GM19023 (cell line): ENCODE measurements around the gene TAC3.
"Not testable (repeated sequence)": the region's sequence is repeated elsewhere in the genome, so short reads cannot be mapped to it uniquely, and the experiment has no call there.

ENCODE experiments used
- ATAC-seq: cut with Tn5 transposase; IDR thresholded peaks from one replicate; pipeline ENCODE4 v1.9.1; 2021; ENCODE audit warnings: mild to moderate bottlenecking, moderate library complexity; ENCODE audit not compliant: unreplicated experiment

TAC3 gene

GRCh38 chr12:57016348-57016747, at the start of gene TAC3:
Gene TAC3 (minus strand): TSS chr12:57016529. CDS start chr12:57015797, 732 bp downstream.
- no peak for ATAC-seq

GRCh38 chr12:57063991-57064685, 47.8 kb upstream of the TAC3 start:
- ATAC-seq: no peak

GRCh38 chr12:57058454-57058853, 42.1 kb upstream of the TAC3 start:
- ATAC-seq: no peak

GRCh38 chr12:57057067-57057751, 40.9 kb upstream of the TAC3 start:
- no peak for ATAC-seq

GRCh38 chr12:57055824-57056223, 39.5 kb upstream of the TAC3 start:
- no peak for ATAC-seq

- ATAC-seq: not testable (repeated sequence)
These were observed 37.6 kb upstream of the TAC3 start for GRCh38 chr12:57053901-57054300.

- ATAC-seq: not testable (repeated sequence)
These were observed 36.8 kb upstream of the TAC3 start for GRCh38 chr12:57053146-57053545.

GRCh38 chr12:57051011-57051410, 34.7 kb upstream of the TAC3 start:
- no peak for ATAC-seq

GRCh38 chr12:57049890-57050289, 33.6 kb upstream of the TAC3 start, which contains the start of gene MYO1A:
Gene MYO1A (minus strand): TSS chr12:57050129. CDS start chr12:57048323, 1,806 bp downstream.
- no peak for ATAC-seq

- no peak for ATAC-seq
These were observed 32.8 kb upstream of the TAC3 start for GRCh38 chr12:57049119-57049446.

- ATAC-seq: no peak
These were observed 32.2 kb upstream of the TAC3 start for GRCh38 chr12:57048423-57049118.

GRCh38 chr12:57047981-57048380, 31.7 kb upstream of the TAC3 start:
- ATAC-seq: no peak

GRCh38 chr12:57046947-57047890, 30.9 kb upstream of the TAC3 start:
- no peak for ATAC-seq

GRCh38 chr12:57046086-57046791, 29.9 kb upstream of the TAC3 start:
- ATAC-seq: no peak

GRCh38 chr12:57044889-57045288, 28.6 kb upstream of the TAC3 start:
- ATAC-seq: no peak

GRCh38 chr12:57044468-57044867, 28.1 kb upstream of the TAC3 start:
- ATAC-seq: no peak

- no peak for ATAC-seq
These were observed 26.4 kb upstream of the TAC3 start for GRCh38 chr12:57042695-57043094.

- ATAC-seq: no peak
These were observed 24.4 kb upstream of the TAC3 start for GRCh38 chr12:57040750-57041149.

GRCh38 chr12:57040211-57040610, 23.9 kb upstream of the TAC3 start:
- no peak for ATAC-seq
